Hematopoietic multipotent progenitor cell (in vitro differentiated cells): ENCODE results near the gene GPC6. TPM values are rescaled to one million over a fixed set of nuclear protein-coding genes. Genes with fewer than 3 reads are reported as not detected.
A peak's percentile ranks its signal among the peaks of the same experiment; 100 is the strongest.

Experiments
- DNase-seq, 3 donors: peaks; one replicate each; pipeline ENCODE4 v3.0.0-alpha.2; 2011 to 2015; ENCODE audit warnings: low read depth in 2 of 3, low spot score in 2 of 3
- total RNA-seq: library from RNA; depleted of rRNA; stranded (reverse); fragments of >200 nt; gene quantifications from one replicate; pipeline ENCODE4 v1.2.3, GENCODE V29; 2012

GPC6 gene
- total RNA-seq, 1 donor = 0.54 TPM

- no peak for DNase-seq
These were observed 837.2 kb downstream of the GPC6 start for GRCh38 chr13:94063848-94064247.

- DNase-seq = no peak
These were observed 839.1 kb downstream of the GPC6 start for GRCh38 chr13:94065741-94066140.

GRCh38 chr13:94073007-94073744 lies 846.6 kb downstream of the GPC6 start:
- DNase-seq = no peak

DNA sequence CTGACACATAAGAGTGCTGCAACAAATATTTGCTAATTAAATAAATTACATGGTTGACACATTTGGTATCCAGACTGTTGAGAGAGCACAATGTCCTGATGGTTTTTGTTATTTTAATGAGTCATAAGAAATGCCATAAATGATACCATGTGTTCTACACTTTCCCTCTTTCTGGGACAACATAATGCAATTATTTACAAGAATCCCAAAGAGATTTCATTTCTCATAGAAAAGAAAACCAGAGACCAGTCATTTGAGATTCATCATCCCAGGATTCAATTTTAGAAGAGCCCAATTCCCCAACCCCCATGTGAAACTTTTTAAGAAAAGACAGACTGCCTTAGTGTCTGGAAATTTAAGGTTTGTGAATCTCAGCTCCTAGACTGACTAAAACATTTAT lies 853.3 kb downstream of the GPC6 start:
- no peak for DNase-seq

- DNase-seq = no peak
These were observed 853.9 kb downstream of the GPC6 start for GRCh38 chr13:94080527-94080926.

- DNase-seq = no peak
These were observed 860.5 kb downstream of the GPC6 start for GRCh38 chr13:94087100-94087499.

GRCh38 chr13:94088742-94089141 lies 862.1 kb downstream of the GPC6 start:
- no peak for DNase-seq

DNA sequence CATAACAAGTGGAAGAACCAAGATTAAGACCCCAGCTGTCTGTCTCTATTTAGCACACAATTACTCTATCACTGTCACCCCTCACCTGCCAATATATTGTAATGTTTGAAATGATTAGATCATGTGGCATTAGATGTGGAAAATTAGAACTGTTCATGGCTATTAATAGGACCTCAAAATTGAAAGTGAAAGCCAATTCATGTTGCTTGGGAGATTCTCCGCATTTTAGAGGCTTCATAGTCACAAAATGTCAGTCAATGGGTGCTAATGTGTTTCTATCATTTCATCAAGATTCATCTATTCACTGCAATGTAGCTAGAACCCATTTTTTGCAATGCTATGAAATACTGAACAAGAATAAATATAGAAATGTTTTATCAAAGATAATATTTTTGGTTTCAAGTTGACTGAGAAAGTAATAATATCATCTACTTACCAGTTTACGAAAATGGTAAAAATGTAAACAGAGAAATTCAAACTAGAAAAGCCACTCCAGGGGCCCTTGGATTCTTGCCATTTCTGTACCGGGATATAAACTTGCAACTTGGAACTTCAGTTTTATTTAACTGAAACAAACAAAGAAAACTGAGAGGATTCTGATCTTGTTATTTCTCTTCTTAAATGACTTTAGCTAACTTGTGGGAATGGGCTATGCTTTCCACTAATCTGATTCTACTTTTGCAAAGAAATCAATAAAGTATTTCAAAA lies 864.3 kb downstream of the GPC6 start:
- DNase-seq = no peak

DNA sequence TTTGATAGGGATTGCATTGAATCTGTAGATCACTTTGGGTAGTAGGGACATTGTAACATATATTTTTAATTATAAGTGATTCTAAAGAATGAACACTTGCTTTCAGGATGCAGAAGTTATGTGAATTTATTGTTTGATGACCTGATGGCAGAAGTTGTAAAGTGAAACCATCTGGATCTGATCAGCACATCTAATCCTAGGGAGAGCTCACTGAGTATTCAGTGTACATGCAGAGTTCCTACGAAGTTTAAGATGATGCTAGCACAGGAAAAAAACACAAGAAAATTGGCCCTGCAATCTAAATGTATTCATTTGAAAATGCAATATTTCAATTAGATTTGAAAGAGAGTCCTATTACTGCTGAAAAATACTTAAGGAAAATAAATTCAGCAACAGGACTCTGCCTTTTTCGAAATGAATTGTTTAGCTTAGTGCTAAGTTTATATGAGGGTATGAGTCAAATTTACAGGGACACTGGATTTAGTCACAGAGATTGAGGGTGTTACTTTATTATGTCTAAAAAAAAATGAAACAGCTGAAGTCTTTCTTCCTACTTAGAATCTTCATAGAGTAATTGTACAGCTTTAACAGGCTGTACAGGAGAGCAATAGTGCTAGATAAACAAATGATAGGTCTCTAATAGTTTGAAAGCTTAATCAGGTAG lies 867.2 kb downstream of the GPC6 start:
- DNase-seq = no peak

DNA sequence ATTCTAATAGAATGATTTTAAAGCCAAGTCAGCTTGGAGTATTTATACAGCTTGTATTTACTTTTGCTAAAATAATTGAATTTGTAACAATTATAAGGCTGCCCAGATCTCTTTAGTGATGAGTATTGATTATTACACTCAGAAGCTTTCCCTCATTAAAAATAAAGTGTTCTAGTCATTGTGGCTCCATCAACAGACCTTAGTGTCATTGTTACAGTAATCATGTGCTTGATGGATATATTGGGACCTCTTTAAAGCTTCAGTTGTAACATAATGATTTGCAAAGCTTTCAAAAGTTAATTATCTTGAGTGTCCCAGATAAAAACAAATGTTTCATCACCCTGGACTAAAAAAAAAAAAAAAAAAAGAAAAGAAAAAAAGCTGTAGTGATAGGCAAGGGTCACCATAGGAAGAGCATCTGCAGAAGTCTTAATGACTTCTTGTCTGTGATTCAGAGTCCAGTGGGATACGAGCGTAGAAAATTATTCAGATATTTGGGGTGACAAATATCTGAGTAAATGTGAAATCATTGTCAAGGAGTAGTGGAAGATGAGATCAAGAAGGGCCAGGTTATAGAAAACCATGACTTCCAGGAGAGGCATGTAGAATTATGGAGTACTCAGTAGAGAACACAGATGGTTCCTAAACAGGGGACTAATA lies 883.2 kb downstream of the GPC6 start:
- DNase-seq = no peak

GRCh38 chr13:94112227-94112626 lies 885.6 kb downstream of the GPC6 start:
- DNase-seq = no peak

- DNase-seq = no peak
These were observed 886.1 kb downstream of the GPC6 start for GRCh38 chr13:94112731-94113130.

GRCh38 chr13:94113245-94113644 lies 886.6 kb downstream of the GPC6 start:
- no peak for DNase-seq

- DNase-seq = no peak
These were observed 887.6 kb downstream of the GPC6 start for GRCh38 chr13:94114166-94114565.

DNA sequence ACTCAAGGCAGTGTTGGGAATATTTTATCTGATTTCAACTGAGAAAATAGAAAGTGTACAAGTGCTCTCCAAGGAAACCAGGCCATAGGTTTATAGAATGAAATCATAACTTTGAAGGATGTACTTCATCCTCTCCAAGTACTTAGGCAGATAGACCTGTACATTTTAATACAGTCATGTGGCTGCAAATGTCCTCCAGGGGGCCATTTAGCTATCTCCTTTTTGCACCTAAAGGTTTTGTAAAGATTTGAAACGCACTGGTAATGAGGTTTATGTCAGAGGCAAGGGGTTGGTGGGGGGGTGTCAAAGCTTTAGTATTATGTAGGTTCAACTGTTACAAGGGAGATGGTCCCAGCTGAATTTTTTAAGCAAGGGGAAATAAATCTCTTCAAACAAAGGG lies 888.4 kb downstream of the GPC6 start:
- peak in 1 of 3 donors; percentile 18 for DNase-seq

DNA sequence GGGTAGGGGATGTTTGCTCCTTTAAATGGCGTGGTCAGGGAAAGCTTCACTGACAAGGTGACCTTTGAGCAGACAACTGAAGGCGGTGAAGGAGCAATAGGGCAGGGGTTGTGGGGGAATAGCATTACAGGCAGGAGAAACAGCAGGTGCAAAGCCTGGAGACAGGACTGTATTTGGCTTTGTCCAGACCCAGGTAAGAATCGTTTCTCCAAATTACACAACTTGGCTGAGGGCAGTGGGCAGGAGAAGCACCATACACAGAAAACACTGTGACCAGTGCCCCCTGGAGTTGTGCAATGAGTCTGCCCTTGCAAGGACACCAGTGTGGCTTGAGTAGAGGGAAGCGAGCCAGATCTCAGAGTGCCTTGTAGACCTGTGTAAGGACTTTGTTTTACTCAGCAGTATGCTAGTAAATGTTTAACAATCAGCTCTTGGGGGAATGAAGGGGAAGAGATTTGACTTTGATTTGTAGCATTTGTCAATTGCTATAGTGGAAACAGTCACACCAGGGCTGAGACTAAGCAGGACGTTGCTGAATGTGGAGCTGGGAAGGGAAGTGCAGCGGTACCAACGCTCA lies 892.8 kb downstream of the GPC6 start:
- no peak for DNase-seq

- DNase-seq = no peak
These were observed 894.3 kb downstream of the GPC6 start for GRCh38 chr13:94120878-94121277.

DNA sequence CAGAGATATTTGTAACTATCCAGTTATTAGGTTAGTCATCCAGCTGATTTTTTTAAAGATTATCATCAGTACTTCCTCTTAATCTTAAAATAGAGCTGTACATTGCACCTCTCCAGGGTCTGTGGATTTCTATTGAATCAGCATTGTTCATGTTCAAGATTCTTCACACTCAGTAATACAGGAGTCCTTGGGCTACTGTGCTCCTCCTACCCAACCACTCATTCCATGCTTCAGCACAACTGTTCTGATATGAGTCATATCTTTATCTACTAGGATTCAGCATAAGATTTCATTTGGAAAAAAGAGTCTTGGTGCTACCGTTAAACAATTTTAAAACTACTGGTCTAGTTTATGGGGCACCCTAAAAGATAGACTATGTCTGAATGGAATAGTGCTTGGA lies 895.1 kb downstream of the GPC6 start:
- peak in 1 of 3 donors; percentile 17 for DNase-seq

GRCh38 chr13:94122300-94122915 lies 895.8 kb downstream of the GPC6 start:
- peak in 1 of 3 donors; percentile 50 for DNase-seq

DNA sequence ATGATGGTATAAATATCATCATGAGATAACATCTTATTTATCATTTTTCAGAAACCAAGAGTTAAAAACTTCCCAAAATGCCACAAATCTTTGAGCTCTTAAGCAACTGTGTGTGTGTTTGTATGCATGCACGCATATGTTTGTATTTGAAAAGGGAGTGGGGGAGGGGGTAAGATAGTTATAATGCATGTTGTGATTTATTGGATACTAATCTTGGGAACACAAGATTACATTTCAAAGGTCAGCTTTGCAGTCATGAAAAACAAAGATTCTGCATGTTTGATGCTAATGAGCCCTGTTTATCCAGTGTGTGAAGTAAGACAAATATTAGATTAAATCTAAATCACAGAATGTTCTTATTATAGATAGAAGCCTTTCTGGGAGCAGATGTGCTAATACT lies 897.0 kb downstream of the GPC6 start:
- DNase-seq = no peak
